MM.1S (cell line): ENCODE measurements around the gene KLHDC7A.

ENCODE experiments used
- DNase-seq: peaks from one replicate; pipeline ENCODE4 v3.0.0-alpha.2; 2015
- H2AFZ ChIP-seq: fragments of 300-600 bp; sonication (generic); 2 replicates; pipeline ENCODE4 v1.6.0; 2016; ENCODE audit warnings: antibody characterized with exemption, low read length
- H3F3A ChIP-seq: fragments of 300-600 bp; sonication (generic); 2 replicates; pipeline ENCODE4 v1.6.1; 2016; ENCODE audit warnings: mild to moderate bottlenecking, antibody characterized with exemption, low read length, moderate library complexity, mixed read lengths; ENCODE audit not compliant: insufficient read depth
- H3K27ac ChIP-seq: fragments of 300-600 bp; sonication (generic); 2 replicates; pipeline ENCODE4 v1.5.1; 2016; ENCODE audit warnings: mild to moderate bottlenecking, low read length
- H3K27me3 ChIP-seq: fragments of 300-600 bp; sonication (generic); replicated peaks from 2 replicates; pipeline ENCODE4 v1.6.0; 2016; ENCODE audit warnings: low read length; ENCODE audit not compliant: insufficient read depth
- H3K36me3 ChIP-seq: fragments of 300-600 bp; sonication (generic); replicated peaks from 2 replicates; pipeline ENCODE4 v1.6.1; 2016; ENCODE audit warnings: mild to moderate bottlenecking, low read length, mixed read lengths; ENCODE audit not compliant: insufficient read depth
- H3K4me1 ChIP-seq: fragments of 300-600 bp; sonication (generic); 2 replicates; pipeline ENCODE4 v1.6.1; 2016; ENCODE audit warnings: low read length, mixed read lengths
- H3K4me2 ChIP-seq: fragments of 300-600 bp; sonication (generic); 2 replicates; pipeline ENCODE4 v1.6.0; 2016; ENCODE audit warnings: low read depth, low read length
- H3K4me3 ChIP-seq: fragments of 300-600 bp; sonication (generic); 2 replicates; pipeline ENCODE4 v1.5.1; 2016; ENCODE audit warnings: low read length, mixed read lengths
- H3K79me2 ChIP-seq: fragments of 300-600 bp; sonication (generic); 2 replicates; pipeline ENCODE4 v1.6.1; 2016; ENCODE audit warnings: mixed run types, low read length, mixed read lengths
- H3K9ac ChIP-seq: fragments of 300-600 bp; sonication (generic); 2 replicates; pipeline ENCODE4 v1.6.1; 2016; ENCODE audit warnings: low read length, mixed read lengths
- H3K9me2 ChIP-seq: fragments of 300-600 bp; sonication (generic); replicated peaks from 2 replicates; pipeline ENCODE4 v1.6.1; 2016; ENCODE audit warnings: mild to moderate bottlenecking, low read length, mixed read lengths; ENCODE audit not compliant: insufficient read depth
- H3K9me3 ChIP-seq: fragments of 300-600 bp; sonication (generic); replicated peaks from 2 replicates; pipeline ENCODE4 v1.6.1; 2016; ENCODE audit warnings: mild to moderate bottlenecking, low read length, mixed read lengths; ENCODE audit not compliant: insufficient read depth
- H4K20me1 ChIP-seq: fragments of 300-600 bp; sonication (generic); 2 replicates; pipeline ENCODE4 v1.6.1; 2016; ENCODE audit warnings: mild to moderate bottlenecking, low read length, moderate library complexity, mixed read lengths; ENCODE audit not compliant: insufficient read depth
- EZH2 ChIP-seq: fragments of 300-600 bp; sonication (generic); optimal IDR thresholded peaks from 2 replicates; pipeline ENCODE3; 2017; ENCODE audit warnings: low read depth, mild to moderate bottlenecking, antibody characterized with exemption, low read length, mixed read lengths
- EZH2phosphoT487 ChIP-seq: fragments of 300-600 bp; sonication (generic); IDR thresholded peaks from 2 replicates; pipeline ENCODE4 v1.6.1; 2018; ENCODE audit warnings: antibody characterized with exemption, low read length
- TF ChIP-seq, protein P1 (sequence below): fragments of 300-600 bp; sonication (generic); IDR thresholded peaks from 2 replicates; pipeline ENCODE4 v1.5.1; 2016; ENCODE audit warnings: antibody characterized with exemption, low read length, mixed read lengths

KLHDC7A gene

DNA sequence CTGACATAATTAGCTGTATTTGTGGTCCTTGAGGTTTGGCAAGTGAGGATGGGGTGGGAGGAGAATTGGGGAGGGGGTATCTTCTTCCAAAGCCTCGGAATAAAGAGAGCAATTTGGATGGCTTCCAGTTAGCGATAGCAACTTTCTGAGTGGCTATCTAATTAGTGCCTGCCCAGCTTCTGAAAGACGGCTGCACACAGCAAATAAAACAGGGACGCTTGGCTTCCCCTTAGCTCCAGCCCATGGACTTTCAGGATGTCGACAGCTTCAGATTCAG lies 31.1 kb downstream of the KLHDC7A start:
- no peak overlapping the region for H2AFZ ChIP-seq
- DNase-seq, result no peak
- H3K4me2 ChIP-seq, result no peak overlapping the region
- H3K9ac ChIP-seq, result no peak overlapping the region
- no peaks in the 10 kb centered on the region for H4K20me1 ChIP-seq
- no peak overlapping the region for H3K4me3 ChIP-seq
- peaks cover 88% of the 10 kb centered on the region for H3K27me3 ChIP-seq
- H3K9me3 ChIP-seq, result no peaks in the 10 kb centered on the region
- TF ChIP-seq EZH2phosphoT487 (no peak), EZH2 (no peak)
- TF ChIP-seq, protein P1, sequence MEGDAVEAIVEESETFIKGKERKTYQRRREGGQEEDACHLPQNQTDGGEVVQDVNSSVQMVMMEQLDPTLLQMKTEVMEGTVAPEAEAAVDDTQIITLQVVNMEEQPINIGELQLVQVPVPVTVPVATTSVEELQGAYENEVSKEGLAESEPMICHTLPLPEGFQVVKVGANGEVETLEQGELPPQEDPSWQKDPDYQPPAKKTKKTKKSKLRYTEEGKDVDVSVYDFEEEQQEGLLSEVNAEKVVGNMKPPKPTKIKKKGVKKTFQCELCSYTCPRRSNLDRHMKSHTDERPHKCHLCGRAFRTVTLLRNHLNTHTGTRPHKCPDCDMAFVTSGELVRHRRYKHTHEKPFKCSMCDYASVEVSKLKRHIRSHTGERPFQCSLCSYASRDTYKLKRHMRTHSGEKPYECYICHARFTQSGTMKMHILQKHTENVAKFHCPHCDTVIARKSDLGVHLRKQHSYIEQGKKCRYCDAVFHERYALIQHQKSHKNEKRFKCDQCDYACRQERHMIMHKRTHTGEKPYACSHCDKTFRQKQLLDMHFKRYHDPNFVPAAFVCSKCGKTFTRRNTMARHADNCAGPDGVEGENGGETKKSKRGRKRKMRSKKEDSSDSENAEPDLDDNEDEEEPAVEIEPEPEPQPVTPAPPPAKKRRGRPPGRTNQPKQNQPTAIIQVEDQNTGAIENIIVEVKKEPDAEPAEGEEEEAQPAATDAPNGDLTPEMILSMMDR, result no peak
- H3K36me3 ChIP-seq, result no peaks in the 10 kb centered on the region
- H3K4me1 ChIP-seq, result no peaks in the 10 kb centered on the region
- H3K79me2 ChIP-seq, result no peaks in the 10 kb centered on the region
- no peak overlapping the region for H3K27ac ChIP-seq
- H3K9me2 ChIP-seq, result no peaks in the 10 kb centered on the region
- no peaks in the 10 kb centered on the region; the same call in 1 of the 2 replicates for H3F3A ChIP-seq

GRCh38 chr1:18512883-18513282 lies 32.2 kb downstream of the KLHDC7A start:
- no peaks in the 10 kb centered on the region for H3K79me2 ChIP-seq
- H3K27ac ChIP-seq, result no peak overlapping the region
- no peaks in the 10 kb centered on the region; the same call in 1 of the 2 replicates for H3F3A ChIP-seq
- H3K9me2 ChIP-seq, result no peaks in the 10 kb centered on the region
- H3K4me3 ChIP-seq, result no peak overlapping the region
- no peaks in the 10 kb centered on the region for H3K9me3 ChIP-seq
- H3K4me1 ChIP-seq, result no peaks in the 10 kb centered on the region
- no peak overlapping the region for H2AFZ ChIP-seq
- TF ChIP-seq, protein P1, result no peak
- TF ChIP-seq EZH2phosphoT487 (no peak), EZH2 (no peak)
- H3K4me2 ChIP-seq, result no peak overlapping the region
- no peaks in the 10 kb centered on the region for H3K36me3 ChIP-seq
- H3K9ac ChIP-seq, result no peak overlapping the region
- H3K27me3 ChIP-seq, result peaks cover 77% of the 10 kb centered on the region
- no peaks in the 10 kb centered on the region for H4K20me1 ChIP-seq
- no peak for DNase-seq

GRCh38 chr1:18513995-18514394 lies 33.3 kb downstream of the KLHDC7A start:
- Histone ChIP-seq H3K4me3 (no peak overlapping the region), H3K9me2 (no peaks in the 10 kb centered on the region), H3K36me3 (no peaks in the 10 kb centered on the region), H3K9ac (no peak overlapping the region), H4K20me1 (no peaks in the 10 kb centered on the region), H3K4me1 (no peaks in the 10 kb centered on the region), H2AFZ (no peak overlapping the region), H3K27ac (no peak overlapping the region), H3K27me3 (peaks cover 77% of the 10 kb centered on the region), H3K4me2 (no peak overlapping the region), H3K79me2 (no peaks in the 10 kb centered on the region), H3K9me3 (no peaks in the 10 kb centered on the region), H3F3A (no peaks in the 10 kb centered on the region)
- no peak for DNase-seq
- TF ChIP-seq, protein P1, result no peak
- TF ChIP-seq EZH2phosphoT487 (no peak), EZH2 (no peak)
